Kidney epithelial cell (primary cell): ENCODE measurements around the gene METTL13. TPM values are rescaled to one million over a fixed set of nuclear protein-coding genes. Genes with fewer than 3 reads are reported as not detected.

Experiments used
- DNase-seq: peaks from one replicate; pipeline ENCODE4 v3.0.0-alpha.2; 2010; ENCODE audit warnings: low read depth
- H3K27me3 ChIP-seq: 2 replicates; pipeline ENCODE4 v1.6.0; 2011; ENCODE audit warnings: low read length; ENCODE audit not compliant: control insufficient read depth, insufficient read depth
- H3K36me3 ChIP-seq: 2 replicates; pipeline ENCODE4 v1.5.1; 2011; ENCODE audit warnings: low read length; ENCODE audit not compliant: control insufficient read depth, insufficient read depth
- H3K4me3 ChIP-seq: 2 replicates; pipeline ENCODE4 v1.5.1; 2011; ENCODE audit warnings: low read depth, mild to moderate bottlenecking, control low read depth, low read length
- CTCF ChIP-seq: IDR thresholded peaks from 2 replicates; pipeline ENCODE4 v1.5.1; 2011; ENCODE audit warnings: mild to moderate bottlenecking, moderate library complexity, low read length, control low read depth, inconsistent platforms; ENCODE audit not compliant: insufficient read depth, poor library complexity, severe bottlenecking
- total RNA-seq: library from RNA; depleted of rRNA; stranded (reverse); fragments of >200 nt; gene quantifications from 2 replicates; pipeline ENCODE4 v1.2.3, GENCODE V29; 2015

Gene METTL13
- total RNA-seq, 1 donor from 2014 or later: 37.9 TPM

GRCh38 chr1:171772312-171772711, 9.1 kb upstream of the METTL13 start:
- DNase-seq: no peak
- no peak overlapping the region for H3K4me3 ChIP-seq
- no peaks in the 10 kb centered on the region for H3K27me3 ChIP-seq
- H3K36me3 ChIP-seq: no peaks in the 10 kb centered on the region
- no peak for TF ChIP-seq CTCF

GRCh38 chr1:171780583-171781175, 781 bp upstream of the METTL13 start:
- no peaks in the 10 kb centered on the region for H3K27me3 ChIP-seq
- no peak for TF ChIP-seq CTCF
- H3K4me3 ChIP-seq: peak overlapping the region; percentile 34
- DNase-seq: no peak
- peaks cover 3% of the 10 kb centered on the region for H3K36me3 ChIP-seq

- H3K36me3 ChIP-seq: peaks cover 5% of the 10 kb centered on the region
- TF ChIP-seq CTCF: no peak
- no peak overlapping the region for H3K4me3 ChIP-seq
- no peak for DNase-seq
- no peaks in the 10 kb centered on the region for H3K27me3 ChIP-seq
Observed at GRCh38 chr1:171783816-171784530, 2.5 kb downstream of the METTL13 start.

- H3K27me3 ChIP-seq: no peaks in the 10 kb centered on the region
- H3K36me3 ChIP-seq: peaks cover 5% of the 10 kb centered on the region
- no peak for TF ChIP-seq CTCF
- DNase-seq: no peak
- H3K4me3 ChIP-seq: no peak overlapping the region
Observed at GRCh38 chr1:171784784-171785183, 3.3 kb downstream of the METTL13 start.

GRCh38 chr1:171785766-171786165, 4.3 kb downstream of the METTL13 start:
- peaks cover 5% of the 10 kb centered on the region for H3K36me3 ChIP-seq
- no peak for DNase-seq
- no peak for TF ChIP-seq CTCF
- H3K27me3 ChIP-seq: no peaks in the 10 kb centered on the region
- H3K4me3 ChIP-seq: no peak overlapping the region
